Hepatocyte (in vitro differentiated cells): ENCODE results near the gene SKAP1.

Experiments used
- EZH2 ChIP-seq: fragments of 200-600 bp; sonication (generic); IDR thresholded peaks from 2 replicates; pipeline ENCODE4 v1.6.1; 2016; ENCODE audit warnings: antibody characterized with exemption, mild to moderate bottlenecking, borderline replicate concordance
- EZH2phosphoT487 ChIP-seq: fragments of 200-600 bp; sonication (generic); IDR thresholded peaks from one replicate; pipeline ENCODE4 v1.6.1; 2018; ENCODE audit warnings: antibody characterized with exemption, mild to moderate bottlenecking, low read depth, moderate library complexity; ENCODE audit not compliant: unreplicated experiment, severe bottlenecking
- TF ChIP-seq, protein P1 (sequence below): fragments of 200-600 bp; sonication (generic); IDR thresholded peaks from 2 replicates; pipeline ENCODE4 v1.5.1; 2016; ENCODE audit warnings: antibody characterized with exemption, mild to moderate bottlenecking; ENCODE audit not compliant: poor library complexity

DNA sequence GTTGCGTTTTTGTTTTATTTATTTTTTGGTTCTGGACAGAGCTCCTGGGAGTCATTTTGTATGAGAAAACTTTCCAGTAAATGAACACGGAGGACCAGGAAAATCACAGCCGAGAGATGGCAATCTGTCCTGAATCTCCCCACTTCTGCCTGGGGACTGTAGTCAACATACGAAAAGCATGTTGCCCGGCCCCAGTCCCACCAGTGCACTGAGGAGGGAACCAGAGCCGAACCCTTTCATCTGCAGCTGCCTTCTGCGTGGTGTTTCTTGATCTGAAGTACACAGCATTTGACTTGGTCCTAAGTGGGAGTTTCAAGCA is 303.5 kb downstream of the SKAP1 start:
- TF ChIP-seq EZH2 (no peak), EZH2phosphoT487 (no peak)
- TF ChIP-seq, protein P1, sequence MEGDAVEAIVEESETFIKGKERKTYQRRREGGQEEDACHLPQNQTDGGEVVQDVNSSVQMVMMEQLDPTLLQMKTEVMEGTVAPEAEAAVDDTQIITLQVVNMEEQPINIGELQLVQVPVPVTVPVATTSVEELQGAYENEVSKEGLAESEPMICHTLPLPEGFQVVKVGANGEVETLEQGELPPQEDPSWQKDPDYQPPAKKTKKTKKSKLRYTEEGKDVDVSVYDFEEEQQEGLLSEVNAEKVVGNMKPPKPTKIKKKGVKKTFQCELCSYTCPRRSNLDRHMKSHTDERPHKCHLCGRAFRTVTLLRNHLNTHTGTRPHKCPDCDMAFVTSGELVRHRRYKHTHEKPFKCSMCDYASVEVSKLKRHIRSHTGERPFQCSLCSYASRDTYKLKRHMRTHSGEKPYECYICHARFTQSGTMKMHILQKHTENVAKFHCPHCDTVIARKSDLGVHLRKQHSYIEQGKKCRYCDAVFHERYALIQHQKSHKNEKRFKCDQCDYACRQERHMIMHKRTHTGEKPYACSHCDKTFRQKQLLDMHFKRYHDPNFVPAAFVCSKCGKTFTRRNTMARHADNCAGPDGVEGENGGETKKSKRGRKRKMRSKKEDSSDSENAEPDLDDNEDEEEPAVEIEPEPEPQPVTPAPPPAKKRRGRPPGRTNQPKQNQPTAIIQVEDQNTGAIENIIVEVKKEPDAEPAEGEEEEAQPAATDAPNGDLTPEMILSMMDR, result no peak
